ENCODE measurements around the gene OLR1. TPM values are rescaled to one million over a fixed set of nuclear protein-coding genes. Genes with fewer than 3 reads are reported as not detected.

The OLR1 gene
- polyA plus RNA-seq, 1 donor from 2014 or later, result not detected

- Histone ChIP-seq H3K79me2 (replicated peaks; ENCODE audit: insufficient read depth, low read length) (no peaks in the 10 kb centered on the region), H3F3A (ENCODE audit: insufficient read depth, low read length, poor library complexity, severe bottlenecking) (no peaks in the 10 kb centered on the region), H3K9me3 (ENCODE audit: low read length) (peaks cover 5% of the 10 kb centered on the region), H3K4me3 (ENCODE audit: low read length) (peak overlapping the region; percentile 72), H3K36me3 (ENCODE audit: insufficient read depth, low read length) (no peaks in the 10 kb centered on the region), H3K4me2 (ENCODE audit: low read length) (peak overlapping the region; percentile 73), H3K27ac (ENCODE audit: low read length) (no peak overlapping the region), H2AFZ (ENCODE audit: low read depth, low read length) (peak overlapping the region; percentile 82), H3K9me2 (ENCODE audit: insufficient read depth, low read length) (no peaks in the 10 kb centered on the region), H3K9ac (ENCODE audit: low read length) (peak overlapping the region; percentile 50), H3K27me3 (ENCODE audit: insufficient read depth, low read depth, low read length) (no peaks in the 10 kb centered on the region), H4K20me1 (ENCODE audit: insufficient read depth) (no peaks in the 10 kb centered on the region)
- TF ChIP-seq MXI1 (conservative IDR thresholded peaks at IDR 0.05; ENCODE audit: poor library complexity, severe bottlenecking) (peak; percentile 22), SMC3 (conservative IDR thresholded peaks at IDR 0.05; ENCODE audit: poor library complexity) (peak; percentile 92), EP300 (conservative IDR thresholded peaks at IDR 0.05; ENCODE audit: poor library complexity, severe bottlenecking) (no peak), EZH2 (IDR thresholded peaks at IDR 0.05; ENCODE audit: borderline replicate concordance, insufficient read depth, low read length, poor library complexity, severe bottlenecking) (no peak), POLR2AphosphoS5 (IDR thresholded peaks at IDR 0.05) (no peak), RAD21 (conservative IDR thresholded peaks at IDR 0.05) (peak; percentile 78), CTCF (IDR thresholded peaks at IDR 0.05; ENCODE audit: poor library complexity, severe bottlenecking) (peak; percentile 91)
- TF ChIP-seq, protein P1, sequence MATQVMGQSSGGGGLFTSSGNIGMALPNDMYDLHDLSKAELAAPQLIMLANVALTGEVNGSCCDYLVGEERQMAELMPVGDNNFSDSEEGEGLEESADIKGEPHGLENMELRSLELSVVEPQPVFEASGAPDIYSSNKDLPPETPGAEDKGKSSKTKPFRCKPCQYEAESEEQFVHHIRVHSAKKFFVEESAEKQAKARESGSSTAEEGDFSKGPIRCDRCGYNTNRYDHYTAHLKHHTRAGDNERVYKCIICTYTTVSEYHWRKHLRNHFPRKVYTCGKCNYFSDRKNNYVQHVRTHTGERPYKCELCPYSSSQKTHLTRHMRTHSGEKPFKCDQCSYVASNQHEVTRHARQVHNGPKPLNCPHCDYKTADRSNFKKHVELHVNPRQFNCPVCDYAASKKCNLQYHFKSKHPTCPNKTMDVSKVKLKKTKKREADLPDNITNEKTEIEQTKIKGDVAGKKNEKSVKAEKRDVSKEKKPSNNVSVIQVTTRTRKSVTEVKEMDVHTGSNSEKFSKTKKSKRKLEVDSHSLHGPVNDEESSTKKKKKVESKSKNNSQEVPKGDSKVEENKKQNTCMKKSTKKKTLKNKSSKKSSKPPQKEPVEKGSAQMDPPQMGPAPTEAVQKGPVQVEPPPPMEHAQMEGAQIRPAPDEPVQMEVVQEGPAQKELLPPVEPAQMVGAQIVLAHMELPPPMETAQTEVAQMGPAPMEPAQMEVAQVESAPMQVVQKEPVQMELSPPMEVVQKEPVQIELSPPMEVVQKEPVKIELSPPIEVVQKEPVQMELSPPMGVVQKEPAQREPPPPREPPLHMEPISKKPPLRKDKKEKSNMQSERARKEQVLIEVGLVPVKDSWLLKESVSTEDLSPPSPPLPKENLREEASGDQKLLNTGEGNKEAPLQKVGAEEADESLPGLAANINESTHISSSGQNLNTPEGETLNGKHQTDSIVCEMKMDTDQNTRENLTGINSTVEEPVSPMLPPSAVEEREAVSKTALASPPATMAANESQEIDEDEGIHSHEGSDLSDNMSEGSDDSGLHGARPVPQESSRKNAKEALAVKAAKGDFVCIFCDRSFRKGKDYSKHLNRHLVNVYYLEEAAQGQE (IDR thresholded peaks at IDR 0.05; ENCODE audit: borderline replicate concordance), result no peak
These were observed 18.4 kb downstream of the OLR1 start for GRCh38 chr12:10153271-10154144.

- Histone ChIP-seq H3K27me3 (ENCODE audit: insufficient read depth, low read depth, low read length) (no peaks in the 10 kb centered on the region), H3K9me2 (ENCODE audit: insufficient read depth, low read length) (no peaks in the 10 kb centered on the region)
These were observed 20.3 kb downstream of the OLR1 start for GRCh38 chr12:10151621-10152020.

More at GRCh38 chr12:10151621-10152020, 20.3 kb downstream of the OLR1 start:
- Histone ChIP-seq H3K4me2 (ENCODE audit: low read length) (no peak overlapping the region), H3K9ac (ENCODE audit: low read length) (no peak overlapping the region), H3K27ac (ENCODE audit: low read length) (no peak overlapping the region), H2AFZ (ENCODE audit: low read depth, low read length) (no peak overlapping the region), H3F3A (ENCODE audit: insufficient read depth, low read length, poor library complexity, severe bottlenecking) (no peaks in the 10 kb centered on the region), H3K4me3 (ENCODE audit: low read length) (no peak overlapping the region), H3K79me2 (replicated peaks; ENCODE audit: insufficient read depth, low read length) (no peaks in the 10 kb centered on the region), H3K36me3 (ENCODE audit: insufficient read depth, low read length) (no peaks in the 10 kb centered on the region), H3K9me3 (ENCODE audit: low read length) (peaks cover 2% of the 10 kb centered on the region), H4K20me1 (ENCODE audit: insufficient read depth) (no peaks in the 10 kb centered on the region)
- TF ChIP-seq RAD21 (conservative IDR thresholded peaks at IDR 0.05), result no peak
